Neuronal stem cell (in vitro differentiated cells): Measurements from ENCODE around the gene TMEM242.
"Not testable (repeated sequence)": the region's sequence is repeated elsewhere in the genome, so short reads cannot be mapped to it uniquely, and the experiment has no call there.

Experiments
- DNase-seq: peaks from one replicate; pipeline ENCODE4 v3.0.0-alpha.2; 2013; ENCODE audit warnings: low spot score
- H2AFZ ChIP-seq: one replicate; pipeline ENCODE4 v1.6.1; 2013; ENCODE audit warnings: mild to moderate bottlenecking, low read length, inconsistent platforms
- H2AK5ac ChIP-seq: 2 replicates; pipeline ENCODE4 v1.6.1; 2013; ENCODE audit warnings: low read depth, mild to moderate bottlenecking, inconsistent platforms, low read length, moderate library complexity, mixed read lengths
- H2BK120ac ChIP-seq: 2 replicates; pipeline ENCODE4 v1.6.1; 2013; ENCODE audit warnings: low read depth, mild to moderate bottlenecking, inconsistent platforms, low read length, moderate library complexity, mixed read lengths
- H2BK12ac ChIP-seq: one replicate; pipeline ENCODE4 v1.6.1; 2013; ENCODE audit warnings: low read length, inconsistent platforms
- H2BK15ac ChIP-seq: 2 replicates; pipeline ENCODE4 v1.6.1; 2013; ENCODE audit warnings: mild to moderate bottlenecking, low read length, inconsistent platforms, mixed read lengths
- H2BK5ac ChIP-seq: one replicate; pipeline ENCODE4 v1.6.1; 2013; ENCODE audit warnings: inconsistent platforms, mild to moderate bottlenecking, low read length, moderate library complexity
- H3K14ac ChIP-seq: one replicate; pipeline ENCODE4 v1.6.1; 2013; ENCODE audit warnings: low read length, inconsistent platforms
- H3K18ac ChIP-seq: 2 replicates; pipeline ENCODE4 v1.6.1; 2013; ENCODE audit warnings: low read length, inconsistent platforms
- H3K23ac ChIP-seq: 2 replicates; pipeline ENCODE4 v1.6.1; 2013; ENCODE audit warnings: low read depth, mild to moderate bottlenecking, mixed read lengths, low read length, inconsistent platforms; ENCODE audit not compliant: poor library complexity
- H3K27ac ChIP-seq: replicated peaks from 3 replicates; pipeline ENCODE4 v1.5.1; 2013; ENCODE audit warnings: low read length, inconsistent platforms
- H3K27me3 ChIP-seq, 3 experiments: 2 replicates each; pipeline ENCODE4 v1.6.1; 2013; ENCODE audit warnings: low read length in 3 of 3, mild to moderate bottlenecking in 2 of 3, inconsistent platforms in 1 of 3, low read depth in 1 of 3, mixed read lengths in 1 of 3, moderate library complexity in 1 of 3; ENCODE audit not compliant: control insufficient read depth in 3 of 3, insufficient read depth in 3 of 3
- H3K36me3 ChIP-seq, 2 donors: replicated peaks in 1 of 2; 2 replicates each; pipeline ENCODE4 v1.6.1; 2013; ENCODE audit warnings: low read length in 2 of 2; ENCODE audit not compliant: control insufficient read depth in 2 of 2, insufficient read depth in 2 of 2
- H3K4ac ChIP-seq: 2 replicates; pipeline ENCODE4 v1.6.1; 2013; ENCODE audit warnings: inconsistent platforms, mild to moderate bottlenecking, low read length, moderate library complexity
- H3K4me1 ChIP-seq, 2 donors: 1 replicate in 1 of 2; 2 replicates in 1 of 2; pipeline ENCODE4 v1.6.1; 2013; ENCODE audit warnings: low read length in 2 of 2, low read depth in 1 of 2; ENCODE audit not compliant: control insufficient read depth in 2 of 2, insufficient read depth in 1 of 2
- H3K4me2 ChIP-seq: one replicate; pipeline ENCODE4 v1.6.1; 2013; ENCODE audit warnings: mild to moderate bottlenecking, low read length, inconsistent platforms; ENCODE audit not compliant: insufficient read depth, poor library complexity, severe bottlenecking
- H3K4me3 ChIP-seq, 2 donors: 2 replicates each; pipeline ENCODE4 v1.5.1; 2013; ENCODE audit warnings: low read length in 2 of 2, mild to moderate bottlenecking in 2 of 2, inconsistent platforms in 1 of 2, moderate library complexity in 1 of 2
- H3K79me1 ChIP-seq: one replicate; pipeline ENCODE4 v1.6.1; 2013; ENCODE audit warnings: low read depth, mild to moderate bottlenecking, inconsistent platforms, low read length, moderate library complexity
- H3K9ac ChIP-seq: one replicate; pipeline ENCODE4 v1.6.1; 2013; ENCODE audit warnings: mild to moderate bottlenecking, low read depth, low read length, inconsistent platforms; ENCODE audit not compliant: poor library complexity
- H3K9me3 ChIP-seq, 2 donors: replicated peaks in 1 of 2; 2 replicates each; pipeline versions ENCODE3 to v1.6.1; 2013; ENCODE audit warnings: low read length in 2 of 2, mild to moderate bottlenecking in 2 of 2, inconsistent platforms in 1 of 2, low read depth in 1 of 2, mixed read lengths in 1 of 2, moderate library complexity in 1 of 2; ENCODE audit not compliant: control insufficient read depth in 2 of 2, insufficient read depth in 1 of 2
- H4K8ac ChIP-seq: one replicate; pipeline ENCODE4 v1.6.1; 2013; ENCODE audit warnings: low read depth, mild to moderate bottlenecking, inconsistent platforms, low read length, moderate library complexity
- H4K91ac ChIP-seq: one replicate; pipeline ENCODE4 v1.6.1; 2013; ENCODE audit warnings: low read length, low read depth, mild to moderate bottlenecking, inconsistent platforms; ENCODE audit not compliant: poor library complexity
- WGBS, 2 donors: extraction: QIAGEN DNeasy Blood & Tissue Kit; methylation state at CpG; one replicate each; pipeline ENCODE4 v1.1.7; 2013; ENCODE audit warnings: missing lambda C conversion rate in 2 of 2, mixed read lengths in 1 of 2; ENCODE audit not compliant: insufficient read length in 2 of 2, insufficient replicate concordance in 1 of 2; ENCODE audit errors: extremely low coverage in 2 of 2; 5-methylcytosine and 5-hydroxymethylcytosine counted together

TMEM242 gene

DNA sequence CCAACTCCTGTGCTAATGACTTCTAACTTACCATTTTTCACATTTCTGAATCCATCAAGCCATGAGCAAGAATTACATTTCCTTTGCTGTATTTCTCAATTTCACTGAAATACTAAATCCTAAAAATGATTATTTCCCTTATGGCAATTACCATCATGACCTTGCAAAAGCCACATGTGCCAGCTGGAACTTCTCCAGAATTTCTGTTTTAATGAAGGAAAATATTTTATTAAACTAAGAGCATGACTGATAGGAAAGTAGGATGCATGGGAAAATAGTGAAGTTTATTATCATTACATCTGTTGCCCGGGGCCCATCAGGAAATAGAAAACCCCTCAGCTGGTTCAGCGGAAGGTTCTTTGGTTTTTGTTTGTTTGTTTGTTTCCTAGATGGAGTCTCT is 14.4 kb upstream of the TMEM242 start:
- WGBS, 2 donors = no CpG with 5 or more reads among the region's 2 CpGs
- H2BK12ac ChIP-seq = no peak overlapping the region
- no peak overlapping the region for H2AFZ ChIP-seq
- H3K23ac ChIP-seq = no peak overlapping the region
- no peaks in the 10 kb centered on the region for H3K79me1 ChIP-seq
- no peak overlapping the region for H4K91ac ChIP-seq
- no peak for DNase-seq
- no peak overlapping the region for H3K18ac ChIP-seq
- no peak overlapping the region for H4K8ac ChIP-seq
- no peak overlapping the region for H3K27ac ChIP-seq
- H3K36me3 ChIP-seq = no peaks in the 10 kb centered on the region
- no peak overlapping the region for H2BK15ac ChIP-seq
- no peak overlapping the region for H2AK5ac ChIP-seq
- no peaks in the 10 kb centered on the region for H3K9me3 ChIP-seq
- no peak overlapping the region for H2BK5ac ChIP-seq
- no peak overlapping the region for H3K14ac ChIP-seq
- H3K4me3 ChIP-seq = no peak overlapping the region
- H3K4me2 ChIP-seq = no peak overlapping the region
- H3K9ac ChIP-seq = no peak overlapping the region
- H3K4ac ChIP-seq = no peak overlapping the region
- no peaks in the 10 kb centered on the region for H3K27me3 ChIP-seq
- H3K4me1 ChIP-seq = no peaks in the 10 kb centered on the region
- H2BK120ac ChIP-seq = no peak overlapping the region

DNA sequence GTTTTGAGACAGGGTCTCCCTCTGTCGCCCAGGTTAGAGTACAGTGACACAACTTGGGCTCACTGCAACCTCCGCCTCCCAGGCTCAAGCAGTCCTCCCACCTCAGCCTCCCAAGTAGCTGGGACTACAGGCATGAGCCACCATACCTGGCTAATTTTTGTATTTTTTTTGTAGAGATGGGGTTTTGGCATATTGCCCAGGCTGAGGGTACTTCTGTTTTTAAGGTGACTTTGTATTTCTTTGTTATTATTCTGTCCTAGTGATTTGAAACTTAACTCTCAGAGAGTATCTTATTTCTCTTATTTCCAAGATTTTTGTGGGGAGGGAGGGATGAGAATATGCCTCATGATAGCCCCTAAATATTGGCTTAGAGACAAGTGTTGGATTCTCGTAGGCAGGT is 14.0 kb upstream of the TMEM242 start:
- not testable (repeated sequence) for H2AK5ac ChIP-seq, H3K4me3 ChIP-seq, H3K4me1 ChIP-seq, H3K9ac ChIP-seq, H3K36me3 ChIP-seq, H3K27ac ChIP-seq, H3K23ac ChIP-seq, H3K4me2 ChIP-seq, H3K27me3 ChIP-seq, H2BK12ac ChIP-seq, H3K4ac ChIP-seq, H3K79me1 ChIP-seq, H2BK120ac ChIP-seq, H4K8ac ChIP-seq, DNase-seq, H4K91ac ChIP-seq, H2AFZ ChIP-seq, H2BK15ac ChIP-seq, H2BK5ac ChIP-seq, H3K9me3 ChIP-seq, H3K14ac ChIP-seq, H3K18ac ChIP-seq
- WGBS, 2 donors = no CpG with 5 or more reads among the region's 3 CpGs

DNA sequence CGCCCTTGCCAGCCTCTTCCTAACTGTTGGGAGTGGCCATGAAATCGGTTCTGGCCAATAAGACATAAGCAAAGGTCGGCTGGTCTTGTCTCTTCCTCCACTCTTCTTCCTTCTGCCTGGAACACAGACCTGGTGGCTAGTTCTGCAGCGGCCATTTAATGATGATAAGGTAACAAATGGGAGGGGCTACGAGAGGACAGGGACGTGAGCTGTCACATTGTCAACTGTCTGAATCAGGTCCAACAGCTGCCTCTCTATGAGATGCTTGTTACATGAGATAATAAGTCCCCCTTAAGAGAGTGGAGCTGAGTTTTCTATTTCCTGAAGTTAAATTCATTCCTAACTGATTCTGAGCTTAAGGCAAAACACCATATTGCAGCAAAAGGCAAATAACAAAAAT is 12.5 kb upstream of the TMEM242 start:
- Histone ChIP-seq H3K9ac (no peak overlapping the region), H3K79me1 (no peaks in the 10 kb centered on the region), H2BK15ac (no peak overlapping the region), H3K9me3 (no peaks in the 10 kb centered on the region), H2AFZ (no peak overlapping the region), H2BK120ac (no peak overlapping the region), H3K4me3 (no peak overlapping the region), H2BK5ac (no peak overlapping the region), H3K4me2 (no peak overlapping the region), H3K23ac (no peak overlapping the region), H3K27ac (no peak overlapping the region), H2AK5ac (no peak overlapping the region), H3K4ac (no peak overlapping the region), H3K18ac (no peak overlapping the region), H3K14ac (no peak overlapping the region), H4K91ac (no peak overlapping the region), H2BK12ac (no peak overlapping the region), H3K27me3 (no peaks in the 10 kb centered on the region), H3K4me1 (peaks cover 0 to 4% of the 10 kb centered on the region in 2 donors), H4K8ac (no peak overlapping the region), H3K36me3 (no peaks in the 10 kb centered on the region)
- DNase-seq = no peak
- WGBS, 2 donors = no CpG with 5 or more reads among the region's 6 CpGs

DNA sequence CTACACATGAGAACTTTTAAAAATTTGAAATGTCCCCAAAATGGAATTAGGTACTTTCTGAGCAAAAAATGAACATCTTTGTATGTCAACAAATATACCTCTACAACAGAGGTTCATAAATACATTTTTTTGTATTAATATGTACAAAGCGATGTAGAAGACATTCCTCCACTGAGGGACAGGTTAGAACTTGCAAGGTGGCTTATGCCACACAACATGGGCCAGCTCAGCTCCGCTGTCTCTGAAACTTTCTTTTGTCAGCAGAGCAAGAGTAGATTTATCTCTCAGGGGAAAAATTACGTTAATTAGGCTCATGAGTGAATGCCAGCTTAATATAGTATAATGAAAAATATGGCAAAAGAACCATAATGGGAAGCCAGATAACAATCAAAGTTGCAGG is 10.6 kb upstream of the TMEM242 start:
- H2BK120ac ChIP-seq = no peak overlapping the region
- no peak overlapping the region for H2BK12ac ChIP-seq
- H3K27ac ChIP-seq = no peak overlapping the region
- no peak for DNase-seq
- WGBS, 2 donors = no CpG with 5 or more reads among the region's 3 CpGs
- H3K23ac ChIP-seq = no peak overlapping the region
- no peak overlapping the region for H3K4me3 ChIP-seq
- H3K18ac ChIP-seq = no peak overlapping the region
- no peaks in the 10 kb centered on the region for H3K36me3 ChIP-seq
- H3K79me1 ChIP-seq = no peaks in the 10 kb centered on the region
- H3K4ac ChIP-seq = no peak overlapping the region
- peaks cover 0 to 4% of the 10 kb centered on the region in 2 donors for H3K4me1 ChIP-seq
- H3K14ac ChIP-seq = no peak overlapping the region
- no peak overlapping the region for H2BK5ac ChIP-seq
- H2AK5ac ChIP-seq = no peak overlapping the region
- no peaks in the 10 kb centered on the region for H3K9me3 ChIP-seq
- peaks cover 0 to 2% (median 0%) of the 10 kb centered on the region in 3 experiments for H3K27me3 ChIP-seq
- H3K4me2 ChIP-seq = no peak overlapping the region
- H4K8ac ChIP-seq = no peak overlapping the region
- H4K91ac ChIP-seq = no peak overlapping the region
- H3K9ac ChIP-seq = no peak overlapping the region
- no peak overlapping the region for H2BK15ac ChIP-seq
- H2AFZ ChIP-seq = no peak overlapping the region
